Measurements from ENCODE around the gene ERLIN1.

The ERLIN1 gene

DNA sequence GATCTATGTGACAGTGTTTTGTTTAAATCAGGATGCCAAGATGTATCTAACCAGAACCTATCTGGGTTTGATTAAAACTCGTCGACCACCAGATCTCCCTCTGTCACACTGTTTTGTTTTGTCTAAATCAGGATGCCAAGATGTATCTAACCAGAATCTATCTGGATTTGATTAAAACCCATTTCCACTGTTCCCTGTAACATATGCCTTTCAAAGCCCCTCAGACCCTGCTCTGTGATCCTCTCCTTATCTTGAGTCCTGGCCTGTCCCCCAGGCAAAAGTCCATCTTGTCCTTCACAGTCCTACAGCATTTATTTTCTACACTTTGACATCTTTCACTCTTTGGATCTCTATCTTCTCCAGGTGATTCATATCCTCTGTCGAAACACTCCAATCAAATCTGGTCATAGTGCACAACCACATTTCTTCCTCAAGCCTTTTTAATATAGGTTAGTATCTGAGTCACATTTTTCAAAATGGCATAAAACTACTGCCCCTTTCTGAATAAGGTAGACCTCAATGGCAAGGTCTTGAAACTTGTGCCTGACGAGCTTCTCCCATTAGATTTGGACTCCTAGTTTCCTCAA lies 32.5 kb downstream of the ERLIN1 start:
- ChIA-PET POLR2A (no interaction called here), CTCF (no interaction called here)
- TF ChIP-seq, protein P1, sequence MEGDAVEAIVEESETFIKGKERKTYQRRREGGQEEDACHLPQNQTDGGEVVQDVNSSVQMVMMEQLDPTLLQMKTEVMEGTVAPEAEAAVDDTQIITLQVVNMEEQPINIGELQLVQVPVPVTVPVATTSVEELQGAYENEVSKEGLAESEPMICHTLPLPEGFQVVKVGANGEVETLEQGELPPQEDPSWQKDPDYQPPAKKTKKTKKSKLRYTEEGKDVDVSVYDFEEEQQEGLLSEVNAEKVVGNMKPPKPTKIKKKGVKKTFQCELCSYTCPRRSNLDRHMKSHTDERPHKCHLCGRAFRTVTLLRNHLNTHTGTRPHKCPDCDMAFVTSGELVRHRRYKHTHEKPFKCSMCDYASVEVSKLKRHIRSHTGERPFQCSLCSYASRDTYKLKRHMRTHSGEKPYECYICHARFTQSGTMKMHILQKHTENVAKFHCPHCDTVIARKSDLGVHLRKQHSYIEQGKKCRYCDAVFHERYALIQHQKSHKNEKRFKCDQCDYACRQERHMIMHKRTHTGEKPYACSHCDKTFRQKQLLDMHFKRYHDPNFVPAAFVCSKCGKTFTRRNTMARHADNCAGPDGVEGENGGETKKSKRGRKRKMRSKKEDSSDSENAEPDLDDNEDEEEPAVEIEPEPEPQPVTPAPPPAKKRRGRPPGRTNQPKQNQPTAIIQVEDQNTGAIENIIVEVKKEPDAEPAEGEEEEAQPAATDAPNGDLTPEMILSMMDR (IDR thresholded peaks at IDR 0.05; ENCODE audit: insufficient read depth, low read length, missing control alignments): no peak
- DNase-seq (ENCODE audit: low read depth, low spot score): no peak
- H3K4me3 ChIP-seq (ENCODE audit: low read depth, low read length): no peak overlapping the region

DNA sequence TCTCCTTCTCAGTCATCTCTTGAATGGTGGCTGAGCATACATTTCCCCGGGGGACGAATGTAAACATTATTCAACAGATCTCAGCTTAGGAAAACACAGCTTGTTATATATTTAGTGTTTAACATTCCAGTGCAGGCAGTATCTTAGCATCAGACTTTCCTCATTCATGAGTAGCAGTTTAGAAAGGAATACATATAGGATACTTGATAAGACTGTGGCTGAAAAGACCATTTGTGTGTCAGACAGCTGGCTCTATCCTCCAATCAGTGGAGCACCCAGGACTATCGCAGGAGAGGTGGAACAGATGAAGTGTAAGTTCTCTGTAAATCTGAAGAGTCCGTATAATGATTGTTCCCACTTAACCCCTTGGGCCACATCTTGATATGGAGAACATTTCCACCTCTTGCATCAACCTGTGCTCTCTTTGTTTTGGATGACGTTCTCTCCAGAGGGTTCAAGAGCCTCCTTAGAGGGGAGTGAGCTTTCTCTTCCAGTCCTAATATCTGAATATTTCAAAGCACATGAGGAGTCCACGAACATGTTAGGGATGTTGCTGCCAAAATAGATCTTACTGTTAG lies 34.0 kb downstream of the ERLIN1 start:
- no peak overlapping the region for H3K4me3 ChIP-seq (ENCODE audit: low read depth, low read length)
- ChIA-PET POLR2A (no interaction called here), CTCF (interaction anchor here (0.7 kb wide), 1 partner anchor 34 kb away, joined by 3 read pairs; no protein-coding TSS in a partner anchor)
- no peak for DNase-seq (ENCODE audit: low read depth, low spot score)
- TF ChIP-seq, protein P1 (IDR thresholded peaks at IDR 0.05; ENCODE audit: insufficient read depth, low read length, missing control alignments): no peak

DNA sequence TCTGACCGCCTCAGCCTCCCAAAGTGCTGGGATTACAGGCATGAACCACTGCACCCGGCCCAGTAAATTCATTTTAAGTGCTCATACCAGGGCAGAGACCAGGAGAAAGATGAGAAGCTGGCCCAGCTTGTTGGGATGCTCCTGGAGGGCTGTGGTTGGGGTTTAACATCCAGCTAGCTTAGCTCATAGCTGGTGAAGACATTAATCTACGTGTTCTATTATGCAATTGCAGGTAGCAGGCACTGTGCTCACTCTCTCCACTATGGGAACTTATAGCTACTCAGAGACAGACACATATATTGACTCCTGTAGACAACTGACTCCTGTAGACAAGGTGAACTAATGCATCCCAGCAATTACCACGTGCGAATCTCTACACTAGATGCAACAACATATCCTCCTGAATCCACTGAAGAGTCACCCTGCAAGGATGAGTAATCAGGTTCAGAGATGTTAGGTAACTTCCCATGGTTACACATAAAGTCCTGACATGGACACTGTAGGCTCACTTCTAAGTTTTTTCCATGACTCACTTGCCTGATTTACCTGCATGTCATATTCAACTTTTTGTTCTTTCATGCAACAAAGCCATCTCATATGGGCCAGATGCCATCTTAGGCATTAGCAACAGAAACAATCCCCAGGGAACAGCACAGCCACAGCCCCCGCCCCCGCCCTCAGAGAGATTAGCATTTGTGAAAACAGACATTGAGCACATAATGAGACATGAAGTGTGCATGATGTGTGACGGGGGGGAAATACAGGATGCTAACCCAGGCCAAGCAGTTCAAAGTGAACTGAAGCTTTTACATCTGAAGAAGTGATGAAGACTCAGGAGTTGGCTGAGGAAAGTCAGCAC lies 37.2 kb downstream of the ERLIN1 start:
- TF ChIP-seq, protein P1 (IDR thresholded peaks at IDR 0.05; ENCODE audit: insufficient read depth, low read length, missing control alignments): no peak
- ChIA-PET POLR2A (no interaction called here), CTCF (no interaction called here)
- no peak overlapping the region for H3K4me3 ChIP-seq (ENCODE audit: low read depth, low read length)
- DNase-seq (ENCODE audit: low read depth, low spot score): no peak

DNA sequence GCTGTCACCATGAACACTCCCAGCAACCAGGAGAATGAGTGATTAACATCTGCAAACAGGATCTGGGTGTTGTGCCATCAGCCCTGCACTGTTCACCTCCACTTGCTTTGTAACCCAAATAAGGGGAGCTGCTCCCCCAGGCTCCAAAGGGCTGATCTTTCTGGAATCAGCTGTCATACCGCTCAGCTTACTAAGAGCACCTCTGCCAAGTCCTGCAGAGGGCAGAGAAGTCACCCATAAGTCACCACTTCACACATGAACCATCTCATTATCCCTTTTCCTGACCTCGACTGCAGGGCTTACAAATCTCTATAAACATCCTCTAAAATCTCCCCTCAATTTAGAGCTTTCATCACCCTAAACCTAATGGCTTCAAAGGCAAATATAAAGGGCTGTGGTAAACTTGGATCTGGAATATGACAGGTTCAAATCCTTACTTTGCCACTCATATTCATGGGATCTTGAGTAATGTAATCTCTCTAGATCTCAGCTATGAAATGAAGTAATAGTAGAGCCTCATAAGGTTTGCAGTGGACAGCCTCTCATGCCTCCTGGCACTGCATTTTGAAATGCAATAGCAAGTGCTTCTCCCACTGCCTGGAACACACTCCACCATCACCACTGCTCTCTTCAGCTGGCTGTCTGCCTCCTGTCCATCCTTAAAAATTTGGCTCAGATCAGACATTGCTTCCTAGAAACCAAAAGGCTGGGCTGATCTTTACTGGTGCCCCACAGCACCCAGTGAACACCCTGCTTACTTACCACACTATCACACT lies 38.8 kb downstream of the ERLIN1 start:
- ChIA-PET POLR2A (no interaction called here), CTCF (interaction anchor here (1.9 kb wide), 1 partner anchor 301 kb away, joined by 8 read pairs; no protein-coding TSS in a partner anchor)
- TF ChIP-seq, protein P1 (IDR thresholded peaks at IDR 0.05; ENCODE audit: insufficient read depth, low read length, missing control alignments): no peak
- H3K4me3 ChIP-seq (ENCODE audit: low read depth, low read length): no peak overlapping the region
- no peak for DNase-seq (ENCODE audit: low read depth, low spot score)

DNA sequence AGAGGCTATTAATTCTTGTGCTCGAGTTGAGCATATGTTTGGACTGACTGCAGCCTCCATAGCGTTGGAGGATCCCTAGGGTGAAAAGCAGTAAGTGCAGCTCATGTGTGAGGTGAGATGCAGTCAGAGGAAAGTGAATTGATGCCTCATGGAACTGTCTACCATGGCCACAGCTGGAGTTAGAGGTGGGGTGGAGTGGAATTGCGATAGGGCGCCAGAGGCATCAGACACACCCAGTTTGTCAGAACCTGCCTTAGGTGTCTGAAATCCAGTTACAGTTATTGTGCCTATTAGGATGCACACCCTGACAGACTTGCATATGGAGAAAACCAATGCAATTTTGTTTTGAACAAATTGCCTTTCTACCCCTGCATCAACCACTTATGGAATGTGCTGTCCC lies 39.4 kb downstream of the ERLIN1 start:
- TF ChIP-seq, protein P1 (IDR thresholded peaks at IDR 0.05; ENCODE audit: insufficient read depth, low read length, missing control alignments): no peak
- no peak overlapping the region for H3K4me3 ChIP-seq (ENCODE audit: low read depth, low read length)
- DNase-seq (ENCODE audit: low read depth, low spot score): no peak
- ChIA-PET POLR2A (no interaction called here), CTCF (interaction anchor here (1.9 kb wide), 1 partner anchor 301 kb away, joined by 8 read pairs; no protein-coding TSS in a partner anchor)
